ENCODE measurements around the gene MPIG6B.

Gene MPIG6B

DNA sequence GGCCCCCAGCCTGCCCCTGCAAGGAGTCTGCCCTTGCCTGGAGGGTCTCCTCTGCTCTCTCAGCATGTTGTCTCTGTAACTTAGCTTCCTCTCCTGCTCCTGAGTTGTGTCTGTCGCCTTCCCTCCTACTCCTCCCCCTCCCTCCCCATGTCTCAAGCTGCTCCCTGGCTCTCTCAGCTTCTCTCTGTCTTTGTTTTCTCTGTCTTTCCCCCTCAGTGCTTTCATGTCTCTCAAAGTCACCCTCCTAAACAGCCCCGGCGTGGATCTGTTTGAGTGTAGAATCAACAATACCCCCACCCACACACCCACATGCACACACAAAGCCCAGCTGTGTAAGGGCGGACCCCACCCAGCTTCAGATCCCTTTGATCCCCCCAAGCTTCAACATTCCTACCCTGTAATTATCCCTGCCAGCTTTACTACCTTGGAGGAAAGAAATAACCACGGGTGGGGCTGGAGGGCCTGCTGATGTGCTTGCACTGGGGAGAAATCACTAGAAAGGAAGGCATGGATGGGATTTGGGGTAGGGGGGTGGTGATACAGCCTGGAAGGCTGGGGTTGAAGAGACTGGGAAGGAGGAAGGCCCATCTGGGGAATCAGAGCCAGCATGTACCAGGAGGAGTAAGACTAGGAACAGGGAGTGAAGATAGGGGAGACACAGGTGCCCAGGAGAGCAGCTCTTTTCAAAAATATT lies 9.0 kb upstream of the MPIG6B start:
- Histone ChIP-seq H3K4me1 (ENCODE audit: insufficient read depth, low read length) (peaks cover 9% of the 10 kb centered on the region), H3K9me3 (ENCODE audit: low read length) (no peaks in the 10 kb centered on the region), H3K36me3 (ENCODE audit: insufficient read depth, low read length) (no peaks in the 10 kb centered on the region), H3K9ac (ENCODE audit: low read length) (no peak overlapping the region), H3K4me3 (ENCODE audit: low read depth in 1 of 2, low read length in 2 of 2) (no peak overlapping the region), H3K27me3 (ENCODE audit: control insufficient read depth in 1 of 2, insufficient read depth in 2 of 2, low read length in 2 of 2) (no peaks in the 10 kb centered on the region), H3K27ac (ENCODE audit: low read depth, low read length) (no peak overlapping the region)

DNA sequence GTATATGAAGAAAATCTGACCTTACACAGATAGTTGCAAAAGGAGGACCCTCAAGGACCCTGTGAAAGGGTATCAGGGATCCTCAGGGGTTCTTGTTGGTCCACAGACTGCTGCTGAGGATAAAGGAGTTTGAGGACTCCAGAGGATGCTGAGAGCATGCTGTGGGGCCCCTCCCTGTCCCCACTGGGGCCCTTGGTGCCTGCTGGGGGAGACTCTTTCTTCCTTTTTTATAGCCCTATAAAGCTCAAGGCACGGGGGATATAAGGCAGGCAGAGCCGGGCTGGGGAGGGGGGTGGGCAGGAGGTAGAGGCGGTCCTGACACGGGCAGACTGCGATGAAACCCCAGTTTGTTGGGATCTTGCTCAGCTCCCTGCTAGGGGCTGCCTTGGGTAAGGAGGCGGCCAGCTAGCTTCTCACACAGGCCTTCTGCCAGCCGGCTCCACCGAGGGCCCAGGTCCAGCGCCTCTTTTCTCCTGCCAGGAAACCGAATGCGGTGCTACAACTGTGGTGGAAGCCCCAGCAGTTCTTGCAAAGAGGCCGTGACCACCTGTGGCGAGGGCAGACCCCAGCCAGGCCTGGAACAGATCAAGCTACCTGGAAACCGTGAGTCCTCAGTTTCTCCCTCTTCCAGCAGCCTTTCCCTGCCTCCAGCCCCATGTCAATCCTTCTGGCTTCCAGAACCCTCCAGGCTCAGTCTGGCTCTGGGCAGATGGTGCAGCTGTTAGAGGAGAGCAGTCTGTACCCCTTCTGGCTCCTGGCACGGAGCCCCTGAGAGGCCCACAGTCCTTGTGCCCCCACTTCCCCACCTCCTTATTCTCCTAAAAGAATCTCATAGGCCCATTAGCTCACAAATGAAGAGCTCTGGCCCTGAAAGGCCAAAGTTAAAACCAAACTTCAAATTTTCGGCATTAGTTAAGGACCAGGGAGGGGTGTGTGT lies 7.9 kb upstream of the MPIG6B start, which contains the start of gene LY6G6D:
TSS of gene LY6G6D (plus strand) at position 327 of the 937 bp plus-strand sequence. CDS start at position 335, 8 bp downstream.
- Histone ChIP-seq H3K9me3 (ENCODE audit: low read length) (no peaks in the 10 kb centered on the region), H3K4me3 (ENCODE audit: low read depth in 1 of 2, low read length in 2 of 2) (no peak within 1 kb of the TSS), H3K27me3 (ENCODE audit: control insufficient read depth in 1 of 2, insufficient read depth in 2 of 2, low read length in 2 of 2) (no peaks in the 10 kb centered on the region), H3K4me1 (ENCODE audit: insufficient read depth, low read length) (peaks cover 9% of the 10 kb centered on the region), H3K36me3 (ENCODE audit: insufficient read depth, low read length) (no peaks in the 10 kb centered on the region), H3K9ac (ENCODE audit: low read length) (no peak within 1 kb of the TSS), H3K27ac (ENCODE audit: low read depth, low read length) (peak within 1 kb of the TSS; percentile 27)

DNA sequence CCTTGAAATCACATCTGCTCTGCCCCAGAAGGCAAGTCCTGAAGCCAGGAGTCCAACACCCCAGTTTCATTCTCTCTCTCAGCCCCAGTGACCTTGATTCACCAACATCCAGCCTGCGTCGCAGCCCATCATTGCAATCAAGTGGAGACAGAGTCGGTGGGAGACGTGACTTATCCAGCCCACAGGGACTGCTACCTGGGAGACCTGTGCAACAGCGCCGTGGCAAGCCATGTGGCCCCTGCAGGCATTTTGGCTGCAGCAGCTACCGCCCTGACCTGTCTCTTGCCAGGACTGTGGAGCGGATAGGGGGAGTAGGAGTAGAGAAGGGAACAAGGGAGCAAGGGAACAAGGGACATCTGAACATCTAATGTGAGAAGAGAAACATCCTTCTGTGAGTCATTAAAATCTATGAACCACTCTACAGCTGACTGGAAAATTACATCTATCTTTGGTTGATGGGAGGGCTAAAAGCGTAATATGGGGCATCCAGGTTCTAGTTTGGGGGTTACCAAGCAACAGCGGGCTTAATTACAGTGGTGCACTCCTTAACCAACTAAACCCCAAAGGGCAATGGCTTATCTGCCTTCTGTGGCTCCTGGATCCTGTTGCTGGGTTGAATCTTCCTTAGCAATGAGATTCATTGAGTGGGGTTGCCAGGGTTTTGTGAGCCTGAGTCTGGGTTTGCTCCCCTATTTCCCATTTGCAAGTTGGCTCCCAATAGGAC lies 5.5 kb upstream of the MPIG6B start:
- H3K36me3 ChIP-seq (ENCODE audit: insufficient read depth, low read length): no peaks in the 10 kb centered on the region
- no peaks in the 10 kb centered on the region for H3K9me3 ChIP-seq (ENCODE audit: low read length)
- peaks cover 9% of the 10 kb centered on the region for H3K4me1 ChIP-seq (ENCODE audit: insufficient read depth, low read length)
- no peak overlapping the region for H3K27ac ChIP-seq (ENCODE audit: low read depth, low read length)
- H3K27me3 ChIP-seq (ENCODE audit: control insufficient read depth in 1 of 2, insufficient read depth in 2 of 2, low read length in 2 of 2): no peaks in the 10 kb centered on the region
- H3K9ac ChIP-seq (ENCODE audit: low read length): no peak overlapping the region
- H3K4me3 ChIP-seq (ENCODE audit: low read depth in 1 of 2, low read length in 2 of 2): no peak overlapping the region

DNA sequence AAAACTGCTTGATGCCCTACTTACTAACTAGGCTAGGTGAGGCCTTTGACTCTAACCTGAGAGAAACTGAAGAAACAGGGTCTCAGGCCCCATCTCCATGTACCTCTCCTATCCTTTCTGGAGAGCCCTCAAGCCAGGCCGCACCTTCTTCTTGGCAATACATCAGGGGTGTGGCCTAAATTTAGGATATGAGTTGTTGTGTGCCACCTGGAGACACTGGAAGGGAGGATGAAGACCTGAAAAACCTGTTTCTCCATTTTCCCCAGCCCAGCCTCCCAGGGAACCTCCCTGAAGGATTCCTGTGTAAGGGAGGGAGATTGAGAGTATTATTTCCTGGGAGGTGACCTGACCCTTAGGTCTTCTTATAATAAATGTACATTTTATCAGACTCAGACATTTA lies 4.9 kb upstream of the MPIG6B start:
- Histone ChIP-seq H3K9me3 (ENCODE audit: low read length) (no peaks in the 10 kb centered on the region), H3K27ac (ENCODE audit: low read depth, low read length) (no peak overlapping the region), H3K9ac (ENCODE audit: low read length) (no peak overlapping the region), H3K4me3 (ENCODE audit: low read depth in 1 of 2, low read length in 2 of 2) (no peak overlapping the region), H3K36me3 (ENCODE audit: insufficient read depth, low read length) (no peaks in the 10 kb centered on the region), H3K27me3 (ENCODE audit: control insufficient read depth in 1 of 2, insufficient read depth in 2 of 2, low read length in 2 of 2) (no peaks in the 10 kb centered on the region), H3K4me1 (ENCODE audit: insufficient read depth, low read length) (peaks cover 9% of the 10 kb centered on the region)

DNA sequence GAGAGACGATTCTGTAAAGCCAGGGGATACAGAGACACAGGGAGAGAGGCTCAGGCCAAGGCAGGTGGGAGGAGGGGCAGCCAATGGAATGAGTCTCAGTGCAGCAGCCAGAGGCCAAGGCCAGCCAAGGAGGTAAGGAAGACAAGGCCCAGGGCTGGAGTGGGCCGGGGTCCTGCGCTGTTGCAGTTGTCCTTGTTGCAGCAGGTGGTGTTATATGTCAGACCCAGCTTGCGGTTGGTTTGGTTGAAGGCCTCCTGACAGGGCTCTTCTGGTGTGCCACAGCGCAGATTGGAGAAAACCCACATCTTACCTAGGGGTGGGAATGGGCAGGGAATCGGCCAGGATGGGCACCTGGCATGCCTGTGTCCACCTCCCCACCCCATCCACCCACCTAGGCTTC lies 4.2 kb upstream of the MPIG6B start:
- no peak overlapping the region for H3K4me3 ChIP-seq (ENCODE audit: low read depth in 1 of 2, low read length in 2 of 2)
- H3K27me3 ChIP-seq (ENCODE audit: control insufficient read depth in 1 of 2, insufficient read depth in 2 of 2, low read length in 2 of 2): no peaks in the 10 kb centered on the region
- peaks cover 9% of the 10 kb centered on the region for H3K4me1 ChIP-seq (ENCODE audit: insufficient read depth, low read length)
- H3K27ac ChIP-seq (ENCODE audit: low read depth, low read length): no peak overlapping the region
- H3K9ac ChIP-seq (ENCODE audit: low read length): no peak overlapping the region
- no peaks in the 10 kb centered on the region for H3K9me3 ChIP-seq (ENCODE audit: low read length)
- H3K36me3 ChIP-seq (ENCODE audit: insufficient read depth, low read length): no peaks in the 10 kb centered on the region

DNA sequence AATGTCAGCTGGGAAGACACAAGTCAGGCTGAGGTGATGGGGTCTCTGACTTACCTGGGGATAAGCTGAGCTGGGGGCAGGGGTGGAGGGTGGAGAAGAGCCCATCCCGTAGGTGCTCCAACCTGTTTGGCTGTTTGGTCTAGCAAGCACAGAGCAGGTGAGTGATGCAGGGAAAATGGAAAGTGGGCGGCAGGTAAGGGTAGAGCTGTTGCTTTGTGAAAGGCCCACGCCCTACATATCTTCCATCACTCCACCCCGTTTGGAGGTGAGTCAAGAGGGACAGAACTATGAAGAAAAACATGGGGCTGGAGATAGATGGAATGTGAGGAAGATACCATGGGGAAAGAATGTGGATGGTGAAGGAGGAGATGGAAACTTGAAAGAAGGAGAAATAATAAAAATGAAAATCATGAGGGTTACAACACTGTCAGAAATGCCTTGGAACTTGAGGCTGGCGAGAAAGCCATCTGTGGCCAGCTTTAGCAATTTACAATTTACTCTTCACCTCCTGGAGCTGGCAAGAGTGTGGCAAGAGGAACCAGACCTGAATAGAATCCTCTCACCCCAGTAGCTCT lies 2.9 kb upstream of the MPIG6B start:
- H3K36me3 ChIP-seq (ENCODE audit: insufficient read depth, low read length): no peaks in the 10 kb centered on the region
- H3K4me1 ChIP-seq (ENCODE audit: insufficient read depth, low read length): peaks cover 4% of the 10 kb centered on the region
- no peaks in the 10 kb centered on the region for H3K9me3 ChIP-seq (ENCODE audit: low read length)
- H3K27ac ChIP-seq (ENCODE audit: low read depth, low read length): no peak overlapping the region
- no peaks in the 10 kb centered on the region for H3K27me3 ChIP-seq (ENCODE audit: control insufficient read depth in 1 of 2, insufficient read depth in 2 of 2, low read length in 2 of 2)
- no peak overlapping the region for H3K4me3 ChIP-seq (ENCODE audit: low read depth in 1 of 2, low read length in 2 of 2)
- no peak overlapping the region for H3K9ac ChIP-seq (ENCODE audit: low read length)

DNA sequence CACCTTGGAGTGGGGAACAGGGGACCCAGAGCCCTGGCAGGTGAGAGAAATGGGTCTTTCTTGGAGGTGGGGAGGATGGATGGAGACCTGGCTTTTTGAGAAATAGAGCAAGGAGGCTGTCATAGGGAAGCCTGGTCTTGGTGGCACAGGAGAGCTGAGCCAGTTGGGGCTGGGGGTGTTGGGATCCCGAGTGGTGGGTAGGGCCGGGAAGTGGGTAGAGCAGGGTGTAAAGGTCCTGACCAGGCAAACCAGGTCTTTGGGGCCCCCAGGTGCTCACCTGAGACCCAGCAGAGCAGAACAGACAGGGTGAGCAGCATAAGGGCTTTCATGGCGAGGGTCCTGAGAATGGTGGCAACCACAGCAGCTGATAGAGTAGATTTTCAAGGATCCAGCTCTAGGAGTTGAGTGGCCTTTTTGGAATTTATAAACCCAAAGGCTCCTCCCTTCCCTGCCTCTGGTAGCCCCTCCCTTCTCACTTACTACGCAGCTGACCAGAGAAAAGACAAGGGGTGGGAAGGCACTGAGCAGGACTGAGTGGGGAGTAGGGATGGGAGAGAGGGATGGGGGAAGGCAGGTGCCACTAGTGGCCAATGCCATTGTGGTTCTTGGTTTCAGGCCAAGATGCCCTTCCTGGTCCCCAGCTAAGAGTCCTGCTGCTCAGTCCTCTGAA lies 1.7 kb upstream of the MPIG6B start, which contains the start of gene LY6G6C:
TSS of gene LY6G6C (minus strand) at position 396 of the 670 bp plus-strand sequence. CDS start at position 329, 67 bp downstream.
- no peaks in the 10 kb centered on the region for H3K4me1 ChIP-seq (ENCODE audit: insufficient read depth, low read length)
- H3K9me3 ChIP-seq (ENCODE audit: low read length): no peaks in the 10 kb centered on the region
- no peak within 1 kb of the TSS for H3K27ac ChIP-seq (ENCODE audit: low read depth, low read length)
- H3K9ac ChIP-seq (ENCODE audit: low read length): no peak within 1 kb of the TSS
- H3K36me3 ChIP-seq (ENCODE audit: insufficient read depth, low read length): peaks cover 7% of the 10 kb centered on the region
- no peaks in the 10 kb centered on the region for H3K27me3 ChIP-seq (ENCODE audit: control insufficient read depth in 1 of 2, insufficient read depth in 2 of 2, low read length in 2 of 2)
- no peak within 1 kb of the TSS for H3K4me3 ChIP-seq (ENCODE audit: low read depth in 1 of 2, low read length in 2 of 2)

DNA sequence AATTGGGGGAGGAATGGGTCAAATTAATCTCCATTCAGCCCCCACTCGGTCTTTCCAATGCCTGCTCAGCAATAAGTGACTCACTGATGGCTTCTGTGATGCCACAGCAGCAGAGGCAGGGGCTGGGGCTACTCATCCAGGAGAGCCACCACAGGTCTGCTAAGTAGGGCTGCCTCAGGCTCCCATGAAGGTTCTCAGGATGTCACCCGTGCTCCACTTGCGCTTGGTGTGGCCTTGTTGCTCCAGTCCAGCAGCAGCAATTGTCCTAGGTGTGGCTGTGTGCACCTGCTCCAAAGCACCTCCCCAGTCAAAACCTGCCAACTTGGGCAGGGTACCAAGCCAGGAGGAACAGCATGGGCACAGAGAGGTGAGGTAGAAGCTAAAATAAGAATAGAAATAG lies 1.0 kb upstream of the MPIG6B start:
- Histone ChIP-seq H3K36me3 (ENCODE audit: insufficient read depth, low read length) (peaks cover 14% of the 10 kb centered on the region), H3K9me3 (ENCODE audit: low read length) (no peaks in the 10 kb centered on the region), H3K27me3 (ENCODE audit: control insufficient read depth in 1 of 2, insufficient read depth in 2 of 2, low read length in 2 of 2) (no peaks in the 10 kb centered on the region), H3K4me1 (ENCODE audit: insufficient read depth, low read length) (no peaks in the 10 kb centered on the region), H3K4me3 (ENCODE audit: low read depth in 1 of 2, low read length in 2 of 2) (no peak overlapping the region), H3K27ac (ENCODE audit: low read depth, low read length) (no peak overlapping the region), H3K9ac (ENCODE audit: low read length) (no peak overlapping the region)

DNA sequence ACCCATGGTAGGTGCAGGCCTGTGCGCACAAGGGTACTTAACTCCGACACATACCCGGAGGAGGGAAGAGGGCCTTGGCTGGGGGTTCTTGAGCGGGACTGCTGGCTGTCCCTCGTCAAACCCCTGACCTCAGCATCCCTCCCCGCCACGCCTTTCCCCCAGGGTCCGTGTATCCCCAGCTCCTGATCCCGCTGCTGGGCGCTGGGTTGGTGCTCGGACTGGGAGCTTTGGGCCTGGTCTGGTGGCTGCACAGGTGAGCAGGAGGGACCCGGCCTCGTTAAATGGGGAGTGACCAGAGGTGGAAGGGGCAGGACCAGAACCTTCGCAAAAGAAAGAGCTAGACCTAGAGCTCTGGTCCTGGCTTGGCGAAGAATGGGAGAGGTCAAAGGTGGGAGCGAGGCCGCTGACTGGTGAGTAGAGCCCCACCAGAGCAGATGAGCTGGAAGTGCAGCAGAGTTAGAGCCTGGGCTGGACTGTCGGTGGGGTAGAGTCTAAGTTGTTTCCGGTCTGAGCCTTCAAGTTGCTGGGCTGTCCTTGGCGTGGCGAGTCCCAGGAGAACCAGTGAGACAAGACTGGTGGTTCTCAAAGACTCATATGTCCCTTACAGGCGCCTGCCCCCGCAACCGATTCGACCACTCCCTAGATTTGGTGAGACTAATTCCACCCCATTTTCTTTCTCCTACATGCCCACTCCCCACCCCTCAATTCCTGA lies 963 bp downstream of the MPIG6B start:
- Histone ChIP-seq H3K4me1 (ENCODE audit: insufficient read depth, low read length) (peaks cover 15% of the 10 kb centered on the region), H3K4me3 (ENCODE audit: low read depth in 1 of 2, low read length in 2 of 2) (no peak overlapping the region), H3K36me3 (ENCODE audit: insufficient read depth, low read length) (peaks cover 23% of the 10 kb centered on the region), H3K9ac (ENCODE audit: low read length) (no peak overlapping the region), H3K9me3 (ENCODE audit: low read length) (no peaks in the 10 kb centered on the region), H3K27me3 (ENCODE audit: control insufficient read depth in 1 of 2, insufficient read depth in 2 of 2, low read length in 2 of 2) (no peaks in the 10 kb centered on the region), H3K27ac (ENCODE audit: low read depth, low read length) (no peak overlapping the region)
